GM12865 (cell line): ENCODE results near the gene PTPRZ1.
A peak's percentile ranks its signal among the peaks of the same experiment; 100 is the strongest.

Experiments
- DNase-seq: peaks from one replicate; pipeline ENCODE4 v3.0.0; 2010; ENCODE audit warnings: low read depth
- H3K4me3 ChIP-seq: 2 replicates; pipeline ENCODE4 v1.5.1; 2011; ENCODE audit warnings: mild to moderate bottlenecking, low read depth, low read length, control low read depth
- TF ChIP-seq, protein P1 (sequence below): IDR thresholded peaks from 2 replicates; pipeline ENCODE4 v1.5.1; 2011; ENCODE audit warnings: low read length, control low read depth, low read depth, inconsistent platforms; ENCODE audit not compliant: insufficient read depth; ENCODE audit errors: missing control alignments

Gene PTPRZ1

DNA sequence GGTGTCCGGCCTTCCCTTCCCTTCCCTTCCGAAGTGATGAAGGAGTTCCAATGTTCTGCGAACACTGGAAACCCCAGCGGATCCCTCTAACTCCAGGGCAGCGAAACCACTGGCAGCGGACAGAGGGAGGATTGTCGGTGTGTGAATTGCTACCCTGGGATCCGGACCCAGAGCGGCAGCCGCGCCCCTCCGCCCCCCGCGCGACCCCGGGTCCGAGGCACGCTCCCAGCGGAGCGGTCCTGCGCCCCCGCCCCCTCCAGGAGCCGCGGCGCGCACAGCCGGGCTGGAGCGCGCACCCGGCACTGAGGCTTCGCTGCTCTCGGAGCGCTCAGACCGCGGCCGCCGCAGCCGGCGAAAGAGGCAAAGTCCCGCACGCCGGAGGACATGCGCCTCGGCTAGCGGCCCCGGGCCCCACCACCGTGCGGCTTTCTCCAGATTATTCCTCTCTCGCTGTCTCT lies at the start of gene PTPRZ1:
Gene PTPRZ1, plus strand, starts transcription at position 331 of the 458 bp plus-strand sequence. CDS start 339 bp downstream, outside the sequence.
- TF ChIP-seq, protein P1, sequence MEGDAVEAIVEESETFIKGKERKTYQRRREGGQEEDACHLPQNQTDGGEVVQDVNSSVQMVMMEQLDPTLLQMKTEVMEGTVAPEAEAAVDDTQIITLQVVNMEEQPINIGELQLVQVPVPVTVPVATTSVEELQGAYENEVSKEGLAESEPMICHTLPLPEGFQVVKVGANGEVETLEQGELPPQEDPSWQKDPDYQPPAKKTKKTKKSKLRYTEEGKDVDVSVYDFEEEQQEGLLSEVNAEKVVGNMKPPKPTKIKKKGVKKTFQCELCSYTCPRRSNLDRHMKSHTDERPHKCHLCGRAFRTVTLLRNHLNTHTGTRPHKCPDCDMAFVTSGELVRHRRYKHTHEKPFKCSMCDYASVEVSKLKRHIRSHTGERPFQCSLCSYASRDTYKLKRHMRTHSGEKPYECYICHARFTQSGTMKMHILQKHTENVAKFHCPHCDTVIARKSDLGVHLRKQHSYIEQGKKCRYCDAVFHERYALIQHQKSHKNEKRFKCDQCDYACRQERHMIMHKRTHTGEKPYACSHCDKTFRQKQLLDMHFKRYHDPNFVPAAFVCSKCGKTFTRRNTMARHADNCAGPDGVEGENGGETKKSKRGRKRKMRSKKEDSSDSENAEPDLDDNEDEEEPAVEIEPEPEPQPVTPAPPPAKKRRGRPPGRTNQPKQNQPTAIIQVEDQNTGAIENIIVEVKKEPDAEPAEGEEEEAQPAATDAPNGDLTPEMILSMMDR, result no peak
- H3K4me3 ChIP-seq, result peak within 1 kb of the TSS; percentile 19
- DNase-seq, result peak; percentile 7

- TF ChIP-seq, protein P1, result no peak
- no peak overlapping the region for H3K4me3 ChIP-seq
- no peak for DNase-seq
Observed at GRCh38 chr7:121824276-121824675, 48.7 kb upstream of the PTPRZ1 start.

- TF ChIP-seq, protein P1, result no peak
- H3K4me3 ChIP-seq, result no peak overlapping the region
- no peak for DNase-seq
Observed at GRCh38 chr7:121831351-121831750, 41.6 kb upstream of the PTPRZ1 start.

DNA sequence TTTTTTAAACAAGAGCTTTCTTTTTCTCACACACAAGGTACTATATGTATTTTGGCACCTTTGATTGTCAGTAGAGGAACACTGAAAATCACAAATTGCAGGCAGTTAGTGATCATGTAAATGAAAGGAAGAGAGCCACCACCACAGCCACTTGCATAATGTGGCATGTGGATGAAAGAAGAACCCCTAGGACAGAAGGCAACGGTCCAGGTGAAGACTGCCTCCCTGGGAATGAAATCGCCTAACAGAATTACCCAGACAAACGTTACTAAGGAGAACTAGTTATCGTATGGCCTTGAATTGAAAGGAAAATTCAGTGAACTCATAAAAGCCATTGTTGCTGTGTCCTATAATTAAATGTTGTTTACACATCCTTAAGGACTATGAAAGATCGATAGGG lies 41.2 kb upstream of the PTPRZ1 start:
- TF ChIP-seq, protein P1, result no peak
- no peak overlapping the region for H3K4me3 ChIP-seq
- DNase-seq, result no peak

DNA sequence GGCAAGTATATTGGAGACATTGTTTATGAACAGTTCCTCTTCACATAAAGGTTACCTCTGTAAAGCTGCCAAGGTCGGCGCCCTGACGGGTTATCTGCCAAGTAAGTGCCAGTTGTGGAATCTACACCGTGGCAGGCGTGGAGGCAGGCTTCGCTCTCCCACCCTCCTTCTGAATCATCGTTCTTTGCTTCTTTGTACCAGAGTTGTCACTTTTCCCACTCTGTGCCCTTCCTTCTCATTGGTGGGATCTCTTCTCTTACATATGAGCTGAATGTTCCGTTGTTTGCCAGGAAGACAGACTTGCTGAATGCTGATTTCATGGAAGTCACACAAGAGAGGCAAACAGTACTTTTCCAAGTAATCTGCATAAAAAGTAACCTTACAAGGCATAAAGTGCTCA lies 40.6 kb upstream of the PTPRZ1 start:
- no peak overlapping the region for H3K4me3 ChIP-seq
- TF ChIP-seq, protein P1, result no peak
- no peak for DNase-seq

- TF ChIP-seq, protein P1, result no peak
- no peak overlapping the region for H3K4me3 ChIP-seq
- DNase-seq, result no peak
Observed at GRCh38 chr7:121833991-121834390, 39.0 kb upstream of the PTPRZ1 start.

DNA sequence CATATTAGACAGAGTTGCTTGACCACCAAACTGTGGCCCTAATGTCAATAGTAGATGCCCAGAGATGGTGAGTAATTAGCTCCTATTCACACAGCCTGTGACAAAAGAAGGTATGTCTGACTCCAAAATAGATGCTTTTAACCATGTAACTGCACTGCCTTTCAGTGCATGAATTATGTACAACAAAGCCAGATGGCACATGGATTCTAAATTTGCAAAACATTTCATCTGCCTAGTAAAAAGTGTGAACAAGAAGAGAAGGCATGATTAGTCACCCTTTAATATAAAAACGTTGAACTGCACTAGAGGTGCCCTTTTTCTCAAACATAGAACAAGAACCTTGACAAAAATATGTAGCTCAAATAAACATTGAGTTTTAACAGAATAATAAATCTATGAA lies 35.5 kb upstream of the PTPRZ1 start:
- DNase-seq, result no peak
- TF ChIP-seq, protein P1, result no peak
- H3K4me3 ChIP-seq, result no peak overlapping the region
